CD4-positive, alpha-beta T cell treated with Interleukin-6 for 4 hours (primary cell): ENCODE results near the gene NFIX.

Experiments
- DNase-seq: peaks from one replicate; pipeline ENCODE4 v3.0.0-alpha.2; 2020; ENCODE audit warnings: mixed read lengths

The NFIX gene

GRCh38 chr19:13060233-13060963 is 65.1 kb downstream of the NFIX start:
- no peak for DNase-seq

GRCh38 chr19:13060964-13061927 is 66.0 kb downstream of the NFIX start:
- peak; percentile 83 for DNase-seq

- no peak for DNase-seq
These were observed 67.0 kb downstream of the NFIX start for GRCh38 chr19:13062317-13062716.

- no peak for DNase-seq
These were observed 68.3 kb downstream of the NFIX start for GRCh38 chr19:13063461-13064091.

- no peak for DNase-seq
These were observed 68.8 kb downstream of the NFIX start for GRCh38 chr19:13064092-13064489.

GRCh38 chr19:13066226-13066625 is 71.0 kb downstream of the NFIX start:
- DNase-seq = no peak

GRCh38 chr19:13066933-13067807 is 71.9 kb downstream of the NFIX start:
- no peak for DNase-seq

- no peak for DNase-seq
These were observed 73.0 kb downstream of the NFIX start for GRCh38 chr19:13068085-13068846.

- no peak for DNase-seq
These were observed 74.4 kb downstream of the NFIX start for GRCh38 chr19:13069415-13070359.

GRCh38 chr19:13070425-13071140 is 75.3 kb downstream of the NFIX start:
- no peak for DNase-seq

GRCh38 chr19:13071444-13072187 is 76.3 kb downstream of the NFIX start:
- DNase-seq = no peak

- no peak for DNase-seq
These were observed 77.1 kb downstream of the NFIX start for GRCh38 chr19:13072188-13072908.

GRCh38 chr19:13073263-13073662 is 78.0 kb downstream of the NFIX start:
- no peak for DNase-seq

GRCh38 chr19:13074378-13074777 is 79.1 kb downstream of the NFIX start:
- no peak for DNase-seq

GRCh38 chr19:13076320-13076719 is 81.0 kb downstream of the NFIX start:
- DNase-seq = no peak

- no peak for DNase-seq
These were observed 81.5 kb downstream of the NFIX start for GRCh38 chr19:13076787-13077186.

- no peak for DNase-seq
These were observed 82.0 kb downstream of the NFIX start for GRCh38 chr19:13077240-13077639.

GRCh38 chr19:13078381-13078780 is 83.1 kb downstream of the NFIX start:
- no peak for DNase-seq
